ENCODE results near the gene EIF4E3. TPM values are rescaled to one million over a fixed set of nuclear protein-coding genes. Genes with fewer than 3 reads are reported as not detected.

Gene EIF4E3
- total and polyA plus RNA-seq, 7 donors = 10.3 to 60.1 (median 48.6) TPM

GRCh38 chr3:71690341-71690841 lies 34.8 kb downstream of the EIF4E3 start:
- Histone ChIP-seq H3K9me3 (no peaks in the 10 kb centered on the region), H3K27ac (no peak overlapping the region), H3K27me3 (ENCODE audit: insufficient read depth in 3 of 3, low read length in 2 of 3) (no peaks in the 10 kb centered on the region), H3K4me3 (no peak overlapping the region), H3K4me1 (peaks cover 5% of the 10 kb centered on the region), H3K36me3 (ENCODE audit: insufficient read depth in 1 of 2, low read depth in 1 of 2) (peaks cover 0 to 54% of the 10 kb centered on the region in 2 donors)
- peak in 2 of 4 donors; percentile 40 to 53 for ATAC-seq
- TF ChIP-seq CTCF (IDR thresholded peaks at IDR 0.05) = no peak
- WGBS, 3 donors = 24 to 46% (median 25%) methylated on average over 4 of the region's 4 CpGs
- peak in 1 of 2 donors; percentile 30 for DNase-seq
- intact Hi-C loops (cut with DNase I) = no loop called here

DNA sequence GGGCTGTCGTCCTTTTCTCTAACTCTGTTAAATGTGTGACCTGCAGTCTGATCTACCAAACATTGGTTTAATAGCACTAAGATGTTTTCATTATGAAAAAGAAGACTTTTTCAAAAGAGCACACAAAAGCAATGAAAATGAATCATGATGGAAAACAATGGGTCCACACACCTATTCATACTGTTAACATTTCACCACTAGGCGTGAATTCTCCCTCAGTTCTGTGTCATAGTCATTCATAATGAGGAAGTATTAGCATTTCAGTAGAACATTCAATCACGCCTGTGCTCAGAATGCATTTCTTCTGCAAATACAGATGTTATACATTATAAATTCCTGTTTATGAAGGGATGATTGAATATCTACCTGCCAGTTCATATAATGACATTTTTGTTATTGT lies 35.9 kb downstream of the EIF4E3 start:
- Histone ChIP-seq H3K4me1 (peaks cover 5% of the 10 kb centered on the region), H3K9me3 (no peaks in the 10 kb centered on the region), H3K27me3 (ENCODE audit: insufficient read depth in 3 of 3, low read length in 2 of 3) (no peaks in the 10 kb centered on the region), H3K27ac (no peak overlapping the region), H3K4me3 (no peak overlapping the region), H3K36me3 (ENCODE audit: insufficient read depth in 1 of 2, low read depth in 1 of 2) (peaks cover 0 to 55% of the 10 kb centered on the region in 2 donors)
- intact Hi-C loops (cut with DNase I) = no loop called here
- no peak for ATAC-seq
- DNase-seq = no peak
- no peak for TF ChIP-seq CTCF (IDR thresholded peaks at IDR 0.05)
- 97 to 98% (median 97%) methylated on average over 3 of the region's 3 CpGs for WGBS, 3 donors

DNA sequence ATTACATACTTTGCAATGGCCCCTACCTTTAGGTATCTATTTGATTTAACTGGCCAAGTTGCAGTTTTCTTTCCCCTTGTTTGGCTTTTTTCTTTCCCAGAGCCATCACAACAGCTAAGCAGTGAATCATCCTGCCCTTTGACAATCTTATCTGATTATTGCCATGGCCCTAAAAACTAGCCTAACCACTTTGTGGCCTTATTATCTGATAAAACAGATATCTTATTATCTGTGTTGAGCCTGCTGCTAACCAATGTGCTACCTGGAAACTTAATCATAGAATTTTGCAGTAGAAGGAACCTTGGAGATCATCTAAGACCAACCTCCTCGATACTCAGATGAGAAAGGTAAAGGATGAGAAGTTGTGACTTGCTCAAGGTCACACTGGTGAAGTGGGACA lies 37.1 kb downstream of the EIF4E3 start:
- DNase-seq = no peak
- 91 to 97% (median 97%) methylated on average over 1 of the region's 1 CpG for WGBS, 3 donors
- ATAC-seq = no peak
- no peak for TF ChIP-seq CTCF (IDR thresholded peaks at IDR 0.05)
- H3K27ac ChIP-seq = no peak overlapping the region
- H3K9me3 ChIP-seq = no peaks in the 10 kb centered on the region
- H3K4me1 ChIP-seq = peaks cover 5% of the 10 kb centered on the region
- no peak overlapping the region for H3K4me3 ChIP-seq
- peaks cover 0 to 61% of the 10 kb centered on the region in 2 donors for H3K36me3 ChIP-seq (ENCODE audit: insufficient read depth in 1 of 2, low read depth in 1 of 2)
- no peaks in the 10 kb centered on the region for H3K27me3 ChIP-seq (ENCODE audit: insufficient read depth in 3 of 3, low read length in 2 of 3)
- intact Hi-C loops (cut with DNase I) = no loop called here

- DNase-seq = no peak
- 94 to 97% (median 97%) methylated on average over 7 of the region's 7 CpGs for WGBS, 3 donors
- intact Hi-C loops (cut with DNase I) = no loop called here
- no peaks in the 10 kb centered on the region for H3K27me3 ChIP-seq (ENCODE audit: insufficient read depth in 3 of 3, low read length in 2 of 3)
- H3K36me3 ChIP-seq (ENCODE audit: insufficient read depth in 1 of 2, low read depth in 1 of 2) = peaks cover 0 to 56% of the 10 kb centered on the region in 2 donors
- peaks cover 5% of the 10 kb centered on the region for H3K4me1 ChIP-seq
- no peak for ATAC-seq
- H3K4me3 ChIP-seq = no peak overlapping the region
- TF ChIP-seq CTCF (IDR thresholded peaks at IDR 0.05) = no peak
- H3K9me3 ChIP-seq = no peaks in the 10 kb centered on the region
- H3K27ac ChIP-seq = no peak overlapping the region
These were observed 39.5 kb downstream of the EIF4E3 start for GRCh38 chr3:71685686-71686085.

DNA sequence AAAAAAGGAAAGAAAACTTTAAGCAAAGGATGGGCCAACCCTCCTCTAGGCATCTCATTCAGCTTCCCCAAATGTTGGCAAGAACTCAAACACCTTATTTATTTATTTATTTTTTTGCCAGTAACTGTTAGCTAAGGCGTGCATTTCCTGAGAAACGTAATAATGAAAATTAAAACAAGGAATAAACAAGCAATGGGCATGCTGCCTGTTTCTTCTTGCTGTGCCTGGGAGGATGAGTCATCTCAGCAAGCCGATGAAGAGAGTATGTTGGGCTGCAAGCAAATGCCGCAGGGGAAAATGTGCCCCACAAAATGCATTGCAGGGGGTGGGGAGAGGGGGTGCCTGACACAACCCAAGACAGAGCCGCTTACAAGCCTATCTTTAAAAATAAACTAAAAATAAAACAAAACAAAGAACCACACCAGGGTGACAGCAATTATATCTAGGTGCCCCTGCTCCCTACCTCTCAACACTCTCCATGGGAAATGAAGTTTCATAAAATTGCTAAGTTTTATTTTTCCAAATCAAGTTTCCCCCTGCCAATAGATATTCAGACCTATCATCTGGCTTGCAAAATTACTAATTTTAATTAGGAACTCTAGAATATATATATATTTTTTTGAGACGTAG lies 40.3 kb downstream of the EIF4E3 start:
- peaks cover 0 to 53% of the 10 kb centered on the region in 2 donors for H3K36me3 ChIP-seq (ENCODE audit: insufficient read depth in 1 of 2, low read depth in 1 of 2)
- TF ChIP-seq CTCF (IDR thresholded peaks at IDR 0.05) = no peak
- DNase-seq (no peak), ATAC-seq (peak in 1 of 4 donors; percentile 55)
- WGBS, 3 donors = 62 to 72% (median 64%) methylated on average over 6 of the region's 6 CpGs
- no peaks in the 10 kb centered on the region for H3K4me1 ChIP-seq
- no peak overlapping the region for H3K4me3 ChIP-seq
- H3K27ac ChIP-seq = no peak overlapping the region
- H3K27me3 ChIP-seq (ENCODE audit: insufficient read depth in 3 of 3, low read length in 2 of 3) = no peaks in the 10 kb centered on the region
- intact Hi-C loops (cut with DNase I) = no loop called here
- no peaks in the 10 kb centered on the region for H3K9me3 ChIP-seq
